ENCODE measurements around the gene GSAP. TPM values are rescaled to one million over a fixed set of nuclear protein-coding genes. Genes with fewer than 3 reads are reported as not detected.
A peak's percentile ranks its signal among the peaks of the same experiment; 100 is the strongest.

GSAP gene
- polyA plus RNA-seq, 1 donor from 2014 or later, result 32.9 TPM

DNA sequence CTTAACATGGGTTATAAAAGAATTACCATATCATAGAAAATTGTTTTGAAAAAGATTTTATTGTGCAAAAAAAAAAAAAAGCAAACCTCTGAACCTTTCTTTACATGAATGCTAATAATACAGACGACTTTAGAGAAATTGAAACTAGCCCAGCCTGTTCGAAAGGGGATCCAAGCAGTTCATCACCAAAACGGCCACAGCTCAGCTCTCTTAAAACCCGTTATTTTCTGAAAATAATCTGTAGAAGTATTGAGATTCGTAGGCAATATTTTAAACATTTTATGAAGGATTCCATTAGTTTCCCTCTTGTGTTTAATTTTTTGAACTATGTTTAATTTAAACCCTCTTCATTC is 9.9 kb upstream of the GSAP start:
- peaks cover 21 to 38% (median 37%) of the 10 kb centered on the region in 3 donors for H3K4me1 Mint-ChIP-seq
- no peaks in the 10 kb centered on the region for H3K36me3 Mint-ChIP-seq
- H3K4me3 Mint-ChIP-seq, result peak overlapping the region; percentile 52 to 94 (median 80)
- no peaks in the 10 kb centered on the region for H3K27me3 Mint-ChIP-seq
- H3K9me3 Mint-ChIP-seq, result no peaks in the 10 kb centered on the region
- H3K27ac Mint-ChIP-seq, result peak overlapping the region in 1 of 3 donors; percentile 82

DNA sequence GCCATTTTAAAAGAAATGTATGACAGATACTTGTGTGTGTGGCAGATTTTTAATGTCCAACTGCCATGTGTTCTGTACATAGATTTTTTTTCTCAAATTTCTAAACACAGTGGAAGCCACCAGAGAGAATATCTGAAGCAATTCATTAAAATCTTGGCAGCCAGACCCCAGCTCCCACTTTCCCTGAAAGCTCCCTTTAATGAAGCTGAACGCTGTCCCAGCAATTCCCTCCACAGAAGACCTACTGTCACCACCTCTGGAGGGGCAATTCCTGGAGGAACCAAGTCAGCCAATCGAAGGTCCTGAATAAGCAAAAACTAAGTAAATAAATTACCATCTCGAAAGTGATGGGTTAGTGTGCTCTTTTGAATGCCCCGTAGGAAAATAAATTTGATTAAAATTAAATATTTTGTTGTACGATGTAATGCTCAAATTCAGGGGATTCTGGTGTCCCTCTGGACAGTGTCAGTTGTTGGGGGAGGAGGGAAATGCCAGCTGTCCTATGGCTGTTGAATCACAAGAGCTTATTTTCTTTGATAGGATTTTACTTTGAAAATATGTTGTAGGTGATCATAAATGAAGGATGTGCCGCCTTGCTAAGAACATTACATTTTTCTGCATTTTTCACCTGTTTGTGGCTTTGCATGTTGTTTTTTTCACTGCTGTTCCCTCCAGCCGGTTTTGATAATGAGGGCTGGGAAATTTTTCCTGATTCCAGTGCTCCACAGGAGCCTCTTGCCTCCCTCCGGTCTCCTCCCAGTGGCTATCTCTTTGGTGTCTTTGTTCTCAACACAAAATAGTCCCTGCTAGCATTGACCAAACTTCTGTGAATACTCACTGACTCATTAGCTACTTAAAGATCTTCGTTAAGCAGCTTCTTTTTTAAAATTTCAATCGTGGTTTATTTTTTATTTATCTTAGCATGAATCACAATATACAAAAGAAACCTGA is 9.2 kb upstream of the GSAP start:
- Mint-ChIP-seq H3K9me3 (no peaks in the 10 kb centered on the region), H3K27me3 (no peaks in the 10 kb centered on the region), H3K4me1 (peaks cover 21 to 41% (median 37%) of the 10 kb centered on the region in 3 donors), H3K27ac (peak overlapping the region in 2 of 3 donors; percentile 25 to 82), H3K4me3 (peak overlapping the region; percentile 52 to 94 (median 80)), H3K36me3 (no peaks in the 10 kb centered on the region)

DNA sequence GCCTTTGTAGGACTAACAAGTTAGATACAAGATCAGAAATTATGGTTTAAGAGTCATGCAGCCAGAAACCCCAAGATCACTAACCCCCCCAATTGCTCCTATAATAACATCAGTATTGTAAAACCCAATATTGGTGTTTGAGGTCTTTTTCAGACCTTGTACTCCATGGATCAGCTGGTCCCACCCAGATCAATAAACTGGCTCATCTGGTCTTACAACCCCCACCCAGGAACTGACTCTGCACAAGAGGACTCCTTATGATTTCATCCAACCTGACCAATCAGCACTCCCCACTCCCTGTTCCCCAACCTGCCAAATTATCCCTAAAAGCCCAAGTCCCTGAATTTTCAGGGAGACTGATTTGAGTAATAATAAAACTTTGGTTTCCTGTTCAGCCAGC is 6.4 kb upstream of the GSAP start:
- Mint-ChIP-seq H3K27ac (peak overlapping the region in 1 of 3 donors; percentile 15), H3K27me3 (no peaks in the 10 kb centered on the region), H3K9me3 (no peaks in the 10 kb centered on the region), H3K4me1 (peaks cover 29 to 41% (median 39%) of the 10 kb centered on the region in 3 donors), H3K36me3 (no peaks in the 10 kb centered on the region), H3K4me3 (peak overlapping the region in 1 of 4 donors; percentile 12)

DNA sequence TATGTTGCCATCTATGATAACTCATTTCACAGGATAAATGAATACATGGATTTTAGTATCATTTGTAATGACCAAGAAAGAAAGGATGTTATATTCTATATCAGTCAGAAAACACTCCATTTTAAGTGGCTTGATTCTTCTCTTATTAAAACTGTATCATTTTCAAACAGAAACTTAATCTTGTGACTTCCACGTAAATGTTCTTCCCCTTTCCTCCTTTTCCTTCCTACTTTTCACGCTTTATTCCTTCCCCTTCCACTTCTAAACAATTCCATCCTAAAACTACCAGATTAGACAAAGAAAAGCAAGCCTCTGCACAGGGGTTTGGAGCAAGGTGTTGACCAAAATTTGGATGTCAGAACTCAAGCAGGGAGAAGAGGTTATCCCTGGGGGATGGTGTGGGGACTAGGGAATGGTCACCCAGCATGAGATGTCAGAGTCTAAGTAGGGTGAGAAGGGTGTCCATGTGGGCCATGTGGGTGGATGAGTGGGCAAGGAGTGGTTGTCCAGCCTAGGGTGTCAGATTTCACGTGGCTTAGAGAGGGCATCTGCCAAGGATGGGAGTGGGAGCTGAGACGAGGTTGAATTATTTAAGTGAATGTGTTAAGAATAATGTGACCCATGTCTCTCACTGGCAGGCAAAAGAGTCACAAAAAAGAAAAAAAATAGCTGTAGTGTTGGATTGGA is 5.0 kb upstream of the GSAP start:
- Mint-ChIP-seq H3K4me1 (peaks cover 27 to 38% (median 38%) of the 10 kb centered on the region in 3 donors), H3K27ac (no peak overlapping the region), H3K9me3 (no peaks in the 10 kb centered on the region)

DNA sequence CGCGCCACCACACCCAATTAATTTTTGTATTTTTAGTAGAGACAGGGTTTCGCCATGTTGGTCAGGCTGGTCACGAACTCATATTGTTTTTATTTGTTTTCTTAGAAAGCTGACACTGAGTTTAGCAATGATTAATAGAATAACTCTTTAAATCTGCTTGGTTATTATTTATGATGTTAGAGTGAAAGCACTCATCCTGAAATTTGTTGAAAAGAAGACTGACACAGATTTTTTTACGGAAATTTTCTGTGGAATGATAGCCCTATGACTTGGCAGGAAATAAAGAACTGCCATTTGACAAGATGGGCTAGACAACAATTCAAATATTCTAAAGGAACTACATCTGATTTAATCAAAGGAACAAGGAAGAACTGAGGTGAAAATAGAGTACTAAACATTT is 4.3 kb upstream of the GSAP start:
- Mint-ChIP-seq H3K27me3 (no peaks in the 10 kb centered on the region), H3K4me3 (no peak overlapping the region), H3K36me3 (no peaks in the 10 kb centered on the region), H3K27ac (no peak overlapping the region), H3K9me3 (no peaks in the 10 kb centered on the region), H3K4me1 (peaks cover 22 to 33% (median 31%) of the 10 kb centered on the region in 3 donors)

More for the DNA sequence above, 5.0 kb upstream of the GSAP start:
- peak overlapping the region in 1 of 4 donors; percentile 30 for H3K4me3 Mint-ChIP-seq
- no peaks in the 10 kb centered on the region for H3K36me3 Mint-ChIP-seq
- no peaks in the 10 kb centered on the region for H3K27me3 Mint-ChIP-seq

DNA sequence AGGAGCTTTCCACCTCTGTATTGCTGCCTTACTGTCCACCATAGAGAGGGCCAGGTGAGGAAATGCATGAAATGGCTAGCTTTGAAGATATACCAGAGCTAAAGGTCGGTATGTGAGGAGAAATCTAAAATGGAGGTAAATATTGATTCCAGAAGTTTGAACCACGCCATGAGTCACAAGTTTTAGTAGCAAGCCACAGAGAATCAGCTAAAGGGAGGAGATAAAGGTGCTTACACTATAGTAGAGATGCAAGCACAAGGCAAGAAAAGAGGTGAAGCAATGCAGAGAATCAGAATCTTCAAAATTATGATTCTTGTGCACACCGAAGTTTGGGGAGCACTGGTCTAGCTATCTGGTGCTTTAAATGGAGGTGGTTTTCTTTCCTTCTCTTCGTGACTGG is 3.0 kb upstream of the GSAP start:
- H3K27me3 Mint-ChIP-seq, result no peaks in the 10 kb centered on the region
- peak overlapping the region in 2 of 3 donors; percentile 63 to 70 for H3K27ac Mint-ChIP-seq
- H3K9me3 Mint-ChIP-seq, result no peaks in the 10 kb centered on the region
- peak overlapping the region in 1 of 4 donors; percentile 68 for H3K4me3 Mint-ChIP-seq
- peaks cover 22 to 43% (median 39%) of the 10 kb centered on the region in 3 donors for H3K4me1 Mint-ChIP-seq
- H3K36me3 Mint-ChIP-seq, result no peaks in the 10 kb centered on the region

DNA sequence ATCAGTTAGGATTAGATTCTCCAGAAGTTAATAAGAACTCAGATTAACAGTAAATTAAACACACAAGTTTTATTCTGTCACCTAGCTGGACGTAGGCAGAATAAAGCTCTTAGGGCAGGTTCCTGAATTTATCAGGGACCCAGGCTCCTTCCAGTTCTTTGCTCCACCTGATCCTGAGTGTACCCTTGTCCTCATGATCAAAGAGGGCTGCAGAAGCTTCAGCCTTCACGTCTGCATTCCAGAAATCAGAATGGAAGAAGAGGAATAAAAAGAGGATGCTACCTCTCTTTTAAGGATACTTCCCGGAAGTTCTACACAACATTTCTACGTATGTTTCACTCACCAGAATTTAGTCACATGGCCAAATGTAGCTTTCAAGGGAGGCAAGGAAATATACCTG is 1.7 kb upstream of the GSAP start:
- Mint-ChIP-seq H3K27me3 (no peaks in the 10 kb centered on the region), H3K36me3 (no peaks in the 10 kb centered on the region), H3K4me1 (peaks cover 30 to 51% (median 51%) of the 10 kb centered on the region in 3 donors), H3K27ac (peak overlapping the region; percentile 89 to 97 (median 95)), H3K4me3 (peak overlapping the region; percentile 35 to 88 (median 86)), H3K9me3 (no peaks in the 10 kb centered on the region)

DNA sequence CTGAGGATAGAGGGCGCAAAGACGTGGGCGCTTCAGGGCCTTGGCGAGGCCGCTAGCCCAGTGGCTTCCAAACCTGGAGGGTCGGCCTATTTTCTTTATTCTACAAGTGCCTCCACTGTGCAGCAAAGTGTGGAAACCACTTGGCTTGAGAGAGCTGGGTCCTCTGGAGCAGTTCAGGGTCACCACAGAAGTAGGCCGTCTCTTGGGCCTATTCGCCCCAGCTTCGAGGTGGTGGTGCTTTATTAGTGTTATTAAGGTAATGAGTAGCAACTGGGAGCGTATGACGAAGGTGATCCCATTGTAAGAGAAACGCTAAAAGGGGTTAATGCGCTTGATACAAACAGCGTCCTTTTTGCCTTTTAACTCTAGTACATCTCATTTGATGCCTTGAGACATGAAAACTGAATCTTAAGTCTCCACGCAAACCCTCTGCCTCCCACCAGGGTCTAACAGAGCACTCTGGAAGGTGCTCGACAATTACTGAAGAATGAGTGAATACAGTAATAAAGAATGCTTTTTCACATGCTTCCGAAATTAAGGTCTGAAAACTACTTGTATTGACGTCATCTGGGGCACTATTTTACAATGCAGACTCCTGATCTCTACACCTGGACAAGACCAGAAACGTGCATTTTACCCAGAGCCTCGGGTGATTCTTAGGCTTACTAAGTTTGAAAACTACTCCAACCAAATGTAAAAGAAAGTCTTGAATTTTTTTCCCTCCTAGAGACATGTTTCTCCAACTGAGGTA is 647 bp upstream of the GSAP start:
- Mint-ChIP-seq H3K27ac (peak overlapping the region; percentile 89 to 97 (median 95)), H3K36me3 (no peaks in the 10 kb centered on the region), H3K27me3 (no peaks in the 10 kb centered on the region), H3K4me1 (peaks cover 34 to 53% (median 53%) of the 10 kb centered on the region in 3 donors), H3K4me3 (peak overlapping the region; percentile 85 to 96 (median 88)), H3K9me3 (no peaks in the 10 kb centered on the region)

DNA sequence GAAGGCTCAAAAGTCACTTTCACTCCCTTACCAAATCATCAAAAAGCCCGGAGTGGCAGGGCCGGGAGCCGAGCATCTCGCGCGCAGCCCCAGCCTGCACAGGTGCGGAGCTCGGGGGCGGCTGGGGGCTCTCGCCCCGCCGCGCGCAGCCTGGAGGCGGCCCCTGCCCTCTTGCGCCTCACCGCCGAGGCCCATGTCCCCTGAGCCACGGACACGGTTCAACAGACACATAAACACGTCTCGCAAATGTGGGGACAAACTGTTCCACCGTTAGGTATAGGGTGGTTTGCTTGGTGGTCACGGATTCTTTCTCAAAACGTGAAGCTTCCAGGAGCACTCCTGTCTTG is 700 bp downstream of the GSAP start:
- peak overlapping the region; percentile 85 to 92 (median 88) for H3K4me3 Mint-ChIP-seq
- H3K27ac Mint-ChIP-seq, result peak overlapping the region; percentile 89 to 97 (median 94)
- H3K9me3 Mint-ChIP-seq, result no peaks in the 10 kb centered on the region
- no peaks in the 10 kb centered on the region for H3K36me3 Mint-ChIP-seq
- H3K27me3 Mint-ChIP-seq, result no peaks in the 10 kb centered on the region
- peaks cover 45 to 64% (median 58%) of the 10 kb centered on the region in 3 donors for H3K4me1 Mint-ChIP-seq

DNA sequence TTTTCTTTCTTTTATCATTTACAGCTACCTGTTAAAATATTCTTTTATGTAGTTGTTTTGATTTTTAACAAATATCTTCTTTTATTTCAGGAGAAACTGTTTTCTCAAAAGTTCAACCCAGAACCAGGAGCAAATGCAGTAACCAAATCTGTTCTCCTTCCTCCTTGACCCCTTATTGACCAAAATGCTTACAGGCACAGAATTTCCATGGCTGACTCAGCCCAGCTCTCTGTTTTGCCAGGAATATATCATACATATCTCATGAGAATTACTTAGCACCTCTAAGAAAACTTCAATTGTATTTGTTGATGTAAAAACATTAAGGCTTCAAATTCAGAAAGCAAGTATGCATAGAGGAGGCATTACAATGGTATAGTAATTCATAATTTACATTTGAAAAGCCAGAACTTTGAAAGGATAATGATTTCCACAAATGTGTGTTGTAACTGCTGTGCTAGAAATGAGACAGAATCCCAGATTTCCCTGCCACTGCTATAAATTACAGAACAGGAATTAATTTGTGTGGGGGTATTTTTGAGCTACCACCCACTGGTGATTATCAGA is 2.2 kb downstream of the GSAP start:
- H3K27ac Mint-ChIP-seq, result peak overlapping the region; percentile 89 to 97 (median 94)
- H3K9me3 Mint-ChIP-seq, result no peaks in the 10 kb centered on the region
- peak overlapping the region; percentile 85 to 92 (median 88) for H3K4me3 Mint-ChIP-seq
- no peaks in the 10 kb centered on the region for H3K36me3 Mint-ChIP-seq
- peaks cover 52 to 72% (median 66%) of the 10 kb centered on the region in 3 donors for H3K4me1 Mint-ChIP-seq
- H3K27me3 Mint-ChIP-seq, result no peaks in the 10 kb centered on the region

DNA sequence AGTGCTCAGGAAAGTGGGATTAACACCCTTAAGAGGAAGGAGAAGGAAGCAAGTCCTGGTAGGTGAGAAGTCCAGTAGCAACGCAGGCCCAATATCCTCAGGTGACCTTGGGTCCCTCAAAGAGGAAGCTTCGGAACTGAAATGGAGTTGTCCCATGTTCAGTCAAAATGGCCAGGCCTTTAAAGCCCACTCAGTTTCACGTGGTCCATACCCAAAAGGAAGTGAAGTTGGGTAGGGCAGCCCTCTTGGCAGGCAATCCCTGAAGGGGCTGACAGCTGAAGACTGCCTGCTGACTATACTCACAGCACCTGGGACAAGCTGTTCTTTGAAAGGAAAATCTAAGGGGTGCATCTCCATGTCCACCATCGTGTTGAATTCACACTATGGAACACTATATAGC is 3.0 kb downstream of the GSAP start:
- Mint-ChIP-seq H3K4me1 (peaks cover 49 to 71% (median 58%) of the 10 kb centered on the region in 3 donors), H3K4me3 (peak overlapping the region in 3 of 4 donors; percentile 83 to 88 (median 85)), H3K9me3 (no peaks in the 10 kb centered on the region), H3K27me3 (no peaks in the 10 kb centered on the region), H3K27ac (peak overlapping the region; percentile 39 to 97 (median 89)), H3K36me3 (no peaks in the 10 kb centered on the region)

DNA sequence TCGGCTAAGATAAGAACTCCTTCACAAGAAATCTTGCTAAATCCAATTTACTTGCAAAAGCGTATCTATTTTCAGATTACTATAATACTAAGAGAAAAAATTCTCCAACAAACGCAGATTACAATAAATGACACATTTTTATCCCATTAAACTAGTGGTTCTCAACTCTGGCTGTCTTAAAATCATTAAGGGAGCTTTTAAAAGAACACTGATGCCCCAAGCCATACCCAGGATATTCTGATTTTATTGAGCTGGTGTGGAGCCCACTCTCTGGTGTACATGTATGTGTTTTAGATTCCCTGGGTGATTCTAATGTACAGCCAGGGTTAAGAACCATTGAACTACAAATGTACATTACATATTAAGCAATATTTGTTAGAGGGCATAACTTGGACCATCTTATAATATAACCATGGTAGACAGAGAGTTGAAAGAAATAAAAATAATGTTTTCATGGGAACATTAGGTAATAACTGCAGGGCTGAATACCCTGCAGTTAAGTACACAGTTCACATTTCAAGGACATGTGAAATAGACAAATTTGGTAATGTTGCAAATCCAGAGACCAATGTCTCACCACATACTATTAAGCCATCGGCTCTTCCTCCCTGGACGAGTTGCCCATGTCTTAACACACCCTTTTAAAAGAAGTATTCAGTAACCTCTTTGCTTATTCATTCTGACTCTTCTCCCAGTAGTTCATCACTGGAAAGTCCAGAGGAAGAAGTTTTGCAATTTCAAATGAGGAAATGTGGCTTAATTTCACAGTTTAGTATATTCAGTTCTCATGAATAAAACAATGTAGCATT is 6.2 kb downstream of the GSAP start:
- Mint-ChIP-seq H3K4me3 (no peak overlapping the region), H3K9me3 (no peaks in the 10 kb centered on the region), H3K27ac (no peak overlapping the region), H3K4me1 (peaks cover 38 to 55% (median 43%) of the 10 kb centered on the region in 3 donors), H3K36me3 (no peaks in the 10 kb centered on the region), H3K27me3 (no peaks in the 10 kb centered on the region)

DNA sequence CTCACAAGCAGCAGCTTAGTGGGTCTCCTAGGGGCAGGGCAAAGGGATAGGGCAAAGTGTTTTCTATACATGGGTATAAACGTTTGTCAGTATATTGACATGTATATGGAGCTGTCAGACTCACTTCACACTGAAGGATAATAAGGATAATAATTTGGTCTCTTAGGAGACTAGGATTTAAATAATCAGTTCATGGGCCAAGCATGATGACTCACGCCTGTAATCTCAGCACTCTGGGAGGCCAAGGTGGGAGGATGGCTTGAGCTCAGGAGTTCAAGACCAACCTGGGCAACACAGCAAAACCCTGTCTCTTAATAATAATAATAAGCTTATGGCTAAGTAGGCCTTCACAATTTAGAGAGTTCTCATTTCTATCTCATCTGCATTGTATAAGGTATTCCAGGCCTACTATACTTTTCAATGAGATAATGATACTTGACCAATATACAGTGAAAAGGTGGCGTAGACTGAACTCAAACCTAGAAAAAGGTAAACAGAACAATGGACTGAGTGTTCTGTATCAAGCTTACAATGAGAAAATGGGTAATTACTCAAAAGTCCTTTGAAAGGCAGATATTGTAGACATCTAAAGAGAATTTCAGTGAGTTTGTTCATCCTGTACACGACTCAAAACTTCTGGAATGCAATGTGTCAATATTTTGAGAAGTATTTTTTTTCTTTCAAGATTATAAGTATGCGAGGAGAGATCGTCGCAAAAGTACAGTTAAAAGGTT is 7.0 kb downstream of the GSAP start:
- Mint-ChIP-seq H3K4me3 (no peak overlapping the region), H3K36me3 (peaks cover 3% of the 10 kb centered on the region), H3K27ac (peak overlapping the region in 2 of 3 donors; percentile 25 to 46), H3K9me3 (no peaks in the 10 kb centered on the region), H3K27me3 (no peaks in the 10 kb centered on the region), H3K4me1 (peaks cover 37 to 47% (median 38%) of the 10 kb centered on the region in 3 donors)

All from IgD-negative memory B cell (primary cell).